OCI-LY1 (cell line): ENCODE measurements around the gene CDC73.

Experiments
- EZH2 ChIP-seq: fragments of 200-600 bp; sonication (generic), shearing (Covaris generic); IDR thresholded peaks from 2 replicates; pipeline ENCODE4 v1.8.0; 2017; ENCODE audit warnings: borderline replicate concordance, mixed run types, mild to moderate bottlenecking, antibody characterized with exemption, low read length, moderate library complexity, mixed read lengths
- TF ChIP-seq, protein P1 (sequence below): fragments of 200-600 bp; sonication (generic), shearing (Covaris generic); IDR thresholded peaks from 2 replicates; pipeline ENCODE4 v1.5.1; 2017; ENCODE audit warnings: mild to moderate bottlenecking, antibody characterized with exemption, low read length, moderate library complexity, mixed read lengths

DNA sequence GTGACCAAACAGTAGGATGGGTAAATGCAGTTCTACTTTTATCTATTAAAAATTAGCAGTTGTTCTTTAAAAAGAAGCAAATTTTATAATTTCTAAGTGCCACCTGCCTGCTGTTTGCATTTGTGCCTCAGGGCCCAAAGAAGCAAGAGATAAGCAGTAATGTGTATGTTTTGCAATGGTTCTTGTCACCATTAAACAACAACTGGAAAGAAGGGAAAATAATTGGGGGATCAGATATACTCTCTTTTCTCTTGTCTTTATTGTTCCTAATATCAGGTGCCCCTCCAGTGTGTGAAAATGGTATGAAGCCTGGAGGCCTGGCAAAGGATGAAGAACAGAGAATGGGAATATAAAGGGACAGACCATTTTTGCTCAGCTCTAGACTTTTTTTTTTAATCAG, 55.0 kb downstream of the CDC73 start:
- TF ChIP-seq, protein P1, sequence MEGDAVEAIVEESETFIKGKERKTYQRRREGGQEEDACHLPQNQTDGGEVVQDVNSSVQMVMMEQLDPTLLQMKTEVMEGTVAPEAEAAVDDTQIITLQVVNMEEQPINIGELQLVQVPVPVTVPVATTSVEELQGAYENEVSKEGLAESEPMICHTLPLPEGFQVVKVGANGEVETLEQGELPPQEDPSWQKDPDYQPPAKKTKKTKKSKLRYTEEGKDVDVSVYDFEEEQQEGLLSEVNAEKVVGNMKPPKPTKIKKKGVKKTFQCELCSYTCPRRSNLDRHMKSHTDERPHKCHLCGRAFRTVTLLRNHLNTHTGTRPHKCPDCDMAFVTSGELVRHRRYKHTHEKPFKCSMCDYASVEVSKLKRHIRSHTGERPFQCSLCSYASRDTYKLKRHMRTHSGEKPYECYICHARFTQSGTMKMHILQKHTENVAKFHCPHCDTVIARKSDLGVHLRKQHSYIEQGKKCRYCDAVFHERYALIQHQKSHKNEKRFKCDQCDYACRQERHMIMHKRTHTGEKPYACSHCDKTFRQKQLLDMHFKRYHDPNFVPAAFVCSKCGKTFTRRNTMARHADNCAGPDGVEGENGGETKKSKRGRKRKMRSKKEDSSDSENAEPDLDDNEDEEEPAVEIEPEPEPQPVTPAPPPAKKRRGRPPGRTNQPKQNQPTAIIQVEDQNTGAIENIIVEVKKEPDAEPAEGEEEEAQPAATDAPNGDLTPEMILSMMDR: no peak
- no peak for TF ChIP-seq EZH2
